ENCODE results near the gene MYOC.

DNA sequence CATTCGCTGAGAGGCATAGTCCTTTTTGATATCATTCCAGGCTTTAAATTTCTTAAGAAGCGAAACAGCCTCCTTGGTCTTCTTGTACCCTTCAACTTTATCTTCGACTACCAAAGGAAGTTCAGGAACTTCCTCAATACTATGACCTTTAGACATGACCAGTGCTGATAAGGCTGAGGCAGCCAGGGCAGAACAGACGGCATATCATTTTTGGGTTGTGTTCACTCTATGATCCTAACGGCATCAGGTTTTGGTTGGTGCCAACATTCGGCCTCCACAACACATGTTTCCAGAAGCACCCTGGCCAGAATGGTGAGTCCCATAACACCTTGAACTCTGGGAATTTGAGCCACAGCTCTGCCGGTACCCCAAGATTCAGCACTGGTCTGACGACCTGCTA is 31.4 kb upstream of the MYOC start:
- TF ChIP-seq CTCF (IDR thresholded peaks at IDR 0.05; ENCODE audit: poor library complexity) (no peak), EZH2 (IDR thresholded peaks at IDR 0.05; ENCODE audit: borderline replicate concordance) (no peak)
